HG02970 (cell line): ENCODE measurements around the gene EHMT1.

Experiments used
- ATAC-seq: cut with Tn5 transposase; IDR thresholded peaks from one replicate; pipeline ENCODE4 v1.9.1; 2021; ENCODE audit warnings: mild to moderate bottlenecking, moderate library complexity, moderate number of reproducible peaks; ENCODE audit not compliant: unreplicated experiment, low FRiP score

EHMT1 gene

GRCh38 chr9:137731216-137731946 lies 112.6 kb downstream of the EHMT1 start:
- ATAC-seq, result no peak

GRCh38 chr9:137731947-137732813 lies 113.4 kb downstream of the EHMT1 start:
- ATAC-seq, result no peak

GRCh38 chr9:137733429-137733828 lies 114.6 kb downstream of the EHMT1 start:
- ATAC-seq, result no peak

GRCh38 chr9:137734181-137734580 lies 115.4 kb downstream of the EHMT1 start:
- no peak for ATAC-seq

GRCh38 chr9:137738182-137738696 lies 119.4 kb downstream of the EHMT1 start:
- ATAC-seq, result peak; percentile 89

- ATAC-seq, result no peak
Measured at GRCh38 chr9:137738703-137739102, 119.9 kb downstream of the EHMT1 start.

GRCh38 chr9:137739371-137740309 lies 120.8 kb downstream of the EHMT1 start:
- no peak for ATAC-seq

GRCh38 chr9:137740312-137740711 lies 121.5 kb downstream of the EHMT1 start:
- ATAC-seq, result no peak

- ATAC-seq, result no peak
Measured at GRCh38 chr9:137741330-137741729, 122.5 kb downstream of the EHMT1 start.

GRCh38 chr9:137742698-137743097 lies 123.9 kb downstream of the EHMT1 start:
- no peak for ATAC-seq

- no peak for ATAC-seq
Measured at GRCh38 chr9:137743695-137744094, 124.9 kb downstream of the EHMT1 start.

GRCh38 chr9:137744632-137745183 lies 125.9 kb downstream of the EHMT1 start:
- no peak for ATAC-seq

GRCh38 chr9:137745541-137745991 lies 126.8 kb downstream of the EHMT1 start:
- peak; percentile 47 for ATAC-seq

GRCh38 chr9:137748311-137748710 lies 129.5 kb downstream of the EHMT1 start:
- no peak for ATAC-seq

GRCh38 chr9:137748741-137749140 lies 129.9 kb downstream of the EHMT1 start:
- ATAC-seq, result no peak

GRCh38 chr9:137749511-137749910 lies 130.7 kb downstream of the EHMT1 start:
- no peak for ATAC-seq

GRCh38 chr9:137750007-137750406 lies 131.2 kb downstream of the EHMT1 start:
- ATAC-seq, result no peak

- ATAC-seq, result no peak
Measured at GRCh38 chr9:137750566-137750965, 131.8 kb downstream of the EHMT1 start.

GRCh38 chr9:137751616-137752015 lies 132.8 kb downstream of the EHMT1 start:
- ATAC-seq, result no peak

- ATAC-seq, result no peak
Measured at GRCh38 chr9:137752426-137752825, 133.6 kb downstream of the EHMT1 start.
